NOMO-1 treated with dmso at 0.1 percent for 144 hours (cell line): Measurements from ENCODE around the gene ATP9B.
"Not testable (repeated sequence)": the region's sequence is repeated elsewhere in the genome, so short reads cannot be mapped to it uniquely, and the experiment has no call there.

Source experiments
- DNase-seq: peaks from one replicate; lab custom pipeline; 2025; ENCODE audit not compliant: unreplicated experiment; lab: John Stamatoyannopoulos, UW

The ATP9B gene

GRCh38 chr18:79135924-79136323 lies 66.7 kb downstream of the ATP9B start:
- DNase-seq: no peak

- DNase-seq: no peak
These were observed 67.5 kb downstream of the ATP9B start for GRCh38 chr18:79136742-79137141.

- no peak for DNase-seq
These were observed 70.0 kb downstream of the ATP9B start for GRCh38 chr18:79139206-79139605.

- DNase-seq: no peak
These were observed 77.8 kb downstream of the ATP9B start for GRCh38 chr18:79147014-79147413.

- DNase-seq: no peak
These were observed 82.0 kb downstream of the ATP9B start for GRCh38 chr18:79151191-79151590.

GRCh38 chr18:79156327-79156726 lies 87.1 kb downstream of the ATP9B start:
- DNase-seq: no peak

GRCh38 chr18:79164706-79165105 lies 95.5 kb downstream of the ATP9B start:
- no peak for DNase-seq

GRCh38 chr18:79166702-79167101 lies 97.5 kb downstream of the ATP9B start:
- no peak for DNase-seq

- DNase-seq: no peak
These were observed 98.5 kb downstream of the ATP9B start for GRCh38 chr18:79167526-79168190.

GRCh38 chr18:79169958-79170555 lies 100.9 kb downstream of the ATP9B start:
- no peak for DNase-seq

- not testable (repeated sequence) for DNase-seq
These were observed 103.1 kb downstream of the ATP9B start for GRCh38 chr18:79172331-79172730.

- no peak for DNase-seq
These were observed 104.5 kb downstream of the ATP9B start for GRCh38 chr18:79173742-79174141.

GRCh38 chr18:79178113-79178531 lies 108.9 kb downstream of the ATP9B start:
- DNase-seq: no peak

- no peak for DNase-seq
These were observed 113.0 kb downstream of the ATP9B start for GRCh38 chr18:79182047-79182713.

GRCh38 chr18:79185648-79186047 lies 116.5 kb downstream of the ATP9B start:
- no peak for DNase-seq

GRCh38 chr18:79186649-79187048 lies 117.5 kb downstream of the ATP9B start:
- DNase-seq: no peak

GRCh38 chr18:79187532-79188277 lies 118.5 kb downstream of the ATP9B start:
- DNase-seq: no peak

- no peak for DNase-seq
These were observed 122.2 kb downstream of the ATP9B start for GRCh38 chr18:79191418-79191817.

- no peak for DNase-seq
These were observed 122.8 kb downstream of the ATP9B start for GRCh38 chr18:79191956-79192355.

GRCh38 chr18:79193826-79194225 lies 124.6 kb downstream of the ATP9B start:
- no peak for DNase-seq
